Measurements from ENCODE around the gene UBR3.

DNA sequence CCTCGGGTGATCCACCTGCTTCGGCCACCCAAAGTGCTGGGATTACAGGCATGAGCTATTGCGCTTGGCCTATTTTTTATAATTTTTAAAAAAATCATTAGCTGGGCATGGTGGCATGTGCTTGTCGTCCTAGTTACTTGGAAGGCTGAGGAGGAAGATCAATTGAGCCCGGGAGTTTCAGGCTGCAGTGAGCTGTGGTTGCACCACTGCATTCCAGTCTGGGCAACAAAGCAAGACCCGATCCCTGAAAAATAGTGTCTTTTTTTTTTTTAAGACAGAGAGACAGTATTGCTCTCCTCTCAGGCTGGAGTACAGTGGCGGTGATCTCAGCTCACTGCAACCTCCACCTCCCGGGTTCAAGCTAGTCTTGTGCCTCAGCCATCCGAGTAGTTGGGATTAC is 23.8 kb upstream of the UBR3 start:
- TF ChIP-seq, protein P1, sequence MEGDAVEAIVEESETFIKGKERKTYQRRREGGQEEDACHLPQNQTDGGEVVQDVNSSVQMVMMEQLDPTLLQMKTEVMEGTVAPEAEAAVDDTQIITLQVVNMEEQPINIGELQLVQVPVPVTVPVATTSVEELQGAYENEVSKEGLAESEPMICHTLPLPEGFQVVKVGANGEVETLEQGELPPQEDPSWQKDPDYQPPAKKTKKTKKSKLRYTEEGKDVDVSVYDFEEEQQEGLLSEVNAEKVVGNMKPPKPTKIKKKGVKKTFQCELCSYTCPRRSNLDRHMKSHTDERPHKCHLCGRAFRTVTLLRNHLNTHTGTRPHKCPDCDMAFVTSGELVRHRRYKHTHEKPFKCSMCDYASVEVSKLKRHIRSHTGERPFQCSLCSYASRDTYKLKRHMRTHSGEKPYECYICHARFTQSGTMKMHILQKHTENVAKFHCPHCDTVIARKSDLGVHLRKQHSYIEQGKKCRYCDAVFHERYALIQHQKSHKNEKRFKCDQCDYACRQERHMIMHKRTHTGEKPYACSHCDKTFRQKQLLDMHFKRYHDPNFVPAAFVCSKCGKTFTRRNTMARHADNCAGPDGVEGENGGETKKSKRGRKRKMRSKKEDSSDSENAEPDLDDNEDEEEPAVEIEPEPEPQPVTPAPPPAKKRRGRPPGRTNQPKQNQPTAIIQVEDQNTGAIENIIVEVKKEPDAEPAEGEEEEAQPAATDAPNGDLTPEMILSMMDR (conservative IDR thresholded peaks at IDR 0.05; ENCODE audit: low read length): no peak
- TF ChIP-seq EZH2phosphoT487 (IDR thresholded peaks at IDR 0.05; ENCODE audit: borderline replicate concordance, low read depth, low read length): no peak

Measured in OCI-LY7 (cell line).